Skin of body (tissue), 2 donors: Measurements from ENCODE around the gene CLSTN2. TPM values are rescaled to one million over a fixed set of nuclear protein-coding genes. Genes with fewer than 3 reads are reported as not detected.

Experiments used
- DNase-seq: peaks from one replicate; lab custom pipeline; 2025; lab: John Stamatoyannopoulos, UW
- total RNA-seq: library from RNA; depleted of rRNA; stranded (reverse); fragments of >200 nt; gene quantifications from one replicate; pipeline ENCODE4 v1.2.3, GENCODE V29; 2014

The CLSTN2 gene
- total RNA-seq, 1 donor from 2014 or later, result 2.9 TPM

GRCh38 chr3:140373234-140373633, 438.2 kb downstream of the CLSTN2 start:
- DNase-seq, result no peak

- DNase-seq, result no peak
Measured at GRCh38 chr3:140375002-140375401, 440.0 kb downstream of the CLSTN2 start.

GRCh38 chr3:140376136-140376889, 441.3 kb downstream of the CLSTN2 start:
- DNase-seq, result no peak

- no peak for DNase-seq
Measured at GRCh38 chr3:140377644-140378043, 442.7 kb downstream of the CLSTN2 start.

GRCh38 chr3:140378571-140379340, 443.8 kb downstream of the CLSTN2 start:
- DNase-seq, result no peak

DNA sequence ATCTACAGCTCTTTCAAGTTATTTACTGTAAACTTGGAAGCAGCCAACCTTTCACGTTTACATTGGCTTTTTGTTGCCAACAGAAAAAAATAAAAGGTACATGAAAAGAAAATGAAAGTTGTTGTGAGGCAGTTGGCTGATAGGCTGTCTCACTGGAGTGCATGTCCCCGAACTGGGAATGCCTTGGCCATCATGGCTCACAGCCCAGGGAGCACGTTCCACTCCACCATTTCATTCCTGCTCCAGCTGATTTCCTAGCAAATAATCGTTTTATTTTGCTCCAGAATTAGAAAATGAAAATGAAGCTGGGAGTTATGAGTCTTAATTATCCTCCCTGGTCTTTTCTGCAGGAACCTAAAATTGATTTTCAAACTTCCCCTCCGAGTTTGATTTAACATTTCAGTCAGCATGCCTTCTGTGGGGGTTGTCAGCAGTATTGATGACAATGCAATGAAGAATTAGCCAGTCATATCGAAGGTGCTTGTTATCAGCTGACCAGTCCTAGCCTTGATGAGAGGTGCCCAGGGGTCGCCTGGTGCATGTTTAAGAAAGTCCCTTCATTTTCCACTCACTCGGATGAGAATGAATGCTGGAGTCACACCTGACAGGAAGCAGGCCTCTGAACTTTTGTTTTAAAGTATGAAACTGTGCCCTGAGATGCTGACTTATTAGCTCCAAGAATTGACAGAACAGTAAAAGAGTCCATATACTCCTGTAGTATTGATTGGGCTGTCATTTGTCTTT, 449.2 kb downstream of the CLSTN2 start:
- DNase-seq, result no peak

GRCh38 chr3:140384876-140385275, 449.9 kb downstream of the CLSTN2 start:
- DNase-seq, result no peak

- no peak for DNase-seq
Measured at GRCh38 chr3:140386357-140387100, 451.5 kb downstream of the CLSTN2 start.

GRCh38 chr3:140387244-140387643, 452.3 kb downstream of the CLSTN2 start:
- DNase-seq, result no peak

- DNase-seq, result no peak
Measured at GRCh38 chr3:140388202-140388922, 453.4 kb downstream of the CLSTN2 start.

DNA sequence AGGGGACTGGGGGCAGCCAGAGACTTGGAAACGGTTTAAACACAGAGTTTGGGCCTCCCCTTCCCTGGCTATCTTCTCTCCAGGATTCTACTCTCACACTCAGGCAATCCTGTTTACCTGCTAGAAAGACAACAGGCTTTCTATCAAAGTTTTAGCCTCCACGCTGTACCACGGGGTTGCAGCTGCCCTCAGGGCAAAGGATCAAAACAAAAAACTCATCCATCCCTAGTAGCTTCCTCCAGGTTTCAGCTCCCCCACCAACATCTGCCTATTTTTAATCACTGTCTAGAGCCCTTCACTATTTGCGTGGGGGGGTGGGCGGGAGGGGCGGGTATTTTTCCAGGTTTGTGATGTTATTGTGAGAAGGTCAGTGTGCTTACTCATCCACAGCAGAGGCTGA, 456.1 kb downstream of the CLSTN2 start:
- no peak for DNase-seq

GRCh38 chr3:140394488-140395133, 459.6 kb downstream of the CLSTN2 start:
- no peak for DNase-seq

- no peak for DNase-seq
Measured at GRCh38 chr3:140395134-140396075, 460.4 kb downstream of the CLSTN2 start.

DNA sequence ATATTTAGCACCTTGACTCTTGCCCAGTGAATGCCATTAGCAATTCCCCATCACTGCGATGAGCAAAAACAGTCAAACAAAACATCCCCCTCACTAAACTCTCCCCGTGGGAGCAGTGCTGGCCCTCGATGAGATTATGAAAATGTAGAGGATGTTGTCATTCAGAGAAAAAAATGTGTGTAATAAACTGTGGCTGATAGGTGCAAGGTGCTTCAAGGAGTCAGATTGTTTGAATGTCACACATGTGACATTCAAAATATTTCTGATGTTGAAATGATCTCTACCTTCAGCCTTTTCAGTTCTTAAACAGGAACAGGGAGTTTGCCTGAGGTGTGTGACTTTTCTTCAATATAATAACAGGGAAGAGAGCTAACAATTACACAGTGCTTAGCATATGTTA, 461.1 kb downstream of the CLSTN2 start:
- no peak for DNase-seq

DNA sequence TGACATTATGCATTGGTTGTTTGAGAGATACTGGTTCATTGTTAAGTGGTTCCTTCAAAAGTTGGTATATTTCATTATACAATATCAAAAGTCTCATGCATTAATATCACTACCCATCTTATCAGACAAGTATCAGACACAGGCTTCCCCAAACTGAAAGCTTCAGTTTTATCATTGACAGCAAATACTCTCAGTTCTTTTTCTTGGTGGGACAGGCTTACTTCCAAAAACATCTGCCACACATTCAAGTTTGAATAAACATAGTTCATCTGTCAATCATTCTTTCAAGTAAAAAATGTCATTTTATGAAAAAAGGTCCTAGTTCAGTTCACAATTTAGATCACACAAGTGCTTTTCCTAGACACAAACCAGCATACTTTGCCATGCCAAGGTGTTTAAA, 462.9 kb downstream of the CLSTN2 start:
- no peak for DNase-seq

- no peak for DNase-seq
Measured at GRCh38 chr3:140398387-140398786, 463.4 kb downstream of the CLSTN2 start.

DNA sequence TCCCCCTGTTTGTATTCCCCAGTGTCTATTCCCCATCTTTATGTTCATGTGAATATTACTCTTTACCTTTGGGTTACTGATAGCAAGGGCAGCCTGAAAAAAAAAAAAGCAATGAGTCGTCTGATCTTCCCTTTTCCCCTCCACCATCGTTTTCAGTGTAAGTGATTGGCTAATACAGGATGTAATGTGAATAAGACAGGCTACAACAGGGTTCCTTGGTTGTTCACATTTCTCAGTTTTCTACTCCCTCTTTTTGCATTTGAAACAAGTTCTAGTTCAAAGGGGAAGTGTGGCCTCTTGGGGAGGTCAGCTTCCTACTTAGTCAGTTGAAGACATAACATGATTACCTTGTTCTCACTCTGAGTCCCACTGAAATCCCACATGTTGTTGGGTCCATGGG, 464.9 kb downstream of the CLSTN2 start:
- DNase-seq, result no peak

- no peak for DNase-seq
Measured at GRCh38 chr3:140403079-140403478, 468.1 kb downstream of the CLSTN2 start.

DNA sequence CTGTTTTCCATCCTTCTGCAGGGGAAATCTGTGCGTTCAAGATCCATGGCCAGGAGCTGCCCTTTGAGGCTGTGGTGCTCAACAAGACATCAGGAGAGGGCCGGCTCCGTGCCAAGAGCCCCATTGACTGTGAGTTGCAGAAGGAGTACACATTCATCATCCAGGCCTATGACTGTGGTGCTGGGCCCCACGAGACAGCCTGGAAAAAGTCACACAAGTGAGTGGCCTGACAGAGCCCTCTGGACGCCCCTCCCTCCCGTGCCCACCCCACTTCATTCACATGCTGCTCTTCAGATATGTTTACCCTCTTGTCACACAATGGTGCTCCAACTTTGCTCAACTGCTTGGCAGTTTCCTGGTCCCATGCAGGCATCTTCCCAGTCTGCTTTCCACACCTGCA, 468.6 kb downstream of the CLSTN2 start:
- no peak for DNase-seq
